Right lobe of liver (tissue), 6 donors: ENCODE results near the gene REEP6. TPM values are rescaled to one million over a fixed set of nuclear protein-coding genes. Genes with fewer than 3 reads are reported as not detected.

ENCODE experiments used
- ATAC-seq, 4 donors: fragments of 200-7000 bp; cut with Tn5 transposase; one replicate each; pipeline ENCODE4 v1.9.1; 2020; ENCODE audit warnings: mild to moderate bottlenecking in 4 of 4, moderate library complexity in 4 of 4
- DNase-seq, 3 donors: peaks; one replicate each; pipeline ENCODE4 v3.0.0-alpha.2; 2020
- H3K27ac ChIP-seq, 3 donors: fragments of 200-600 bp; one replicate each; pipeline ENCODE4 v1.8.0; 2022
- H3K27me3 ChIP-seq, 2 donors: fragments of 200-600 bp; one replicate each; pipeline ENCODE4 v1.8.0; 2022
- H3K36me3 ChIP-seq, 4 donors: fragments of 200-600 bp; sonication (generic) in 1 of 4; one replicate each; pipeline versions ENCODE4 v1.5.1 to v1.8.0; 2017 to 2022; ENCODE audit warnings: control low read depth in 1 of 4
- H3K4me1 ChIP-seq, 4 donors: fragments of 200-600 bp; sonication (generic) in 1 of 4; one replicate each; pipeline versions ENCODE4 v1.5.1 to v1.8.0; 2017 to 2022; ENCODE audit warnings: control low read depth in 1 of 4
- H3K4me3 ChIP-seq, 3 donors: fragments of 200-600 bp; one replicate each; pipeline ENCODE4 v1.8.0; 2022
- H3K9me3 ChIP-seq, 4 donors: fragments of 200-600 bp; sonication (generic) in 1 of 4; one replicate each; pipeline versions ENCODE4 v1.5.1 to v1.8.0; 2017 to 2022; ENCODE audit warnings: control low read depth in 1 of 4
- POLR2A ChIP-seq: fragments of 450-650 bp; IDR thresholded peaks from one replicate; pipeline ENCODE4 v1.6.1; 2017; ENCODE audit warnings: antibody characterized with exemption, mild to moderate bottlenecking
- WGBS: methylation state at CpG from one replicate; pipeline ENCODE4 v1.1.6; 2018; ENCODE audit warnings: low coverage, low lambda C conversion rate; ENCODE audit not compliant: insufficient coverage; ENCODE audit errors: missing lambda C conversion rate; 5-methylcytosine and 5-hydroxymethylcytosine counted together
- intact Hi-C, 2 donors: fragments of 100-400 bp; cut with DNase I; formaldehyde crosslinking; loops; one replicate each; pipeline versions ENCODE4 v1.11.2 to v1.14.1; 2022
- total RNA-seq, 6 experiments: library from RNA; depleted of rRNA in 2 of 6; stranded (reverse); fragments of >200 nt in 2 of 6; fragmentation: NEBNext Ultra II Directional in 3 of 6; extraction: Animal tissue kit (Norgen Biotek cat#: 25700) in 3 of 6; gene quantifications; one replicate each; pipeline versions ENCODE4 v1.1.0 to v1.2.4, GENCODE V29; 2016 to 2023
- TF ChIP-seq, protein P1 (sequence below), 4 donors: fragments of 200-600 bp in 3 of 4; fragments of 450-650 bp in 1 of 4; IDR thresholded peaks; one replicate each; pipeline versions ENCODE4 v1.5.1 to v1.8.0; 2016 to 2022; ENCODE audit warnings: antibody characterized with exemption in 4 of 4, mild to moderate bottlenecking in 2 of 4
- donor health status: DM: no; HTN: yes; CAD: no.
- donor health status: DM: no; HTN: no; CAD: no.
- donor health status: DM: no; HTN: no; CAD: no.
- donor health status: DM: no; HTN: yes; CAD: no.
- donor health status: DM: no; HTN: yes; CAD: no.

Gene REEP6
- total RNA-seq, 6 experiments from 2014 or later, result 113 to 218 (median 177) TPM

DNA sequence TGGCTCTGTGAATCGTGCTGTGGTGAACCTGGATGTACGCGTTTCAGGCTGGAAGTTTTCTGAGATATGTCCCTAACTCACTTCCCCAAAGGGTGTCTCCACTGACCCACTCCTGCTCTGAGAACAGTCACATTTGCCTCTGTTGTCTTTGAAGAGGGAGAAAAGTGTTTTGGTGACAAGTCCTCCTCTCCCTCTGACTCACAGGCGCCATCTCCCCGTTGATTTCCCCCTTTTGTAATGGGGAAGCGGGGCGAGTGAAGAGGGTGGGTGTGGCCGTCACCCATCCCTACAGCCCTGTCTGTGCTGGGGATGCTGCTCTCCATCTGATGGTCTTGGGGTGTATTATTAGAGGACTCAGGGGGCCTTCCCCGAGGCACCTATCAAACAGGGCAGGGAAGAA, 31.5 kb upstream of the REEP6 start:
- no peak for DNase-seq
- Histone ChIP-seq H3K27me3 (peaks cover 0 to 12% of the 10 kb centered on the region in 2 donors), H3K9me3 (no peaks in the 10 kb centered on the region), H3K4me1 (no peaks in the 10 kb centered on the region), H3K4me3 (no peak overlapping the region), H3K27ac (no peak overlapping the region), H3K36me3 (no peaks in the 10 kb centered on the region)
- no peak for ATAC-seq
- intact Hi-C loops, result loop anchor here in 1 of 2 donors (10.0 kb wide), 1 partner anchor 55 kb away; the partner anchor contains the start of gene ADAMTSL5
- WGBS, result 65% methylated on average over 6 of the region's 9 CpGs
- no peak for TF ChIP-seq POLR2A
- TF ChIP-seq, protein P1, sequence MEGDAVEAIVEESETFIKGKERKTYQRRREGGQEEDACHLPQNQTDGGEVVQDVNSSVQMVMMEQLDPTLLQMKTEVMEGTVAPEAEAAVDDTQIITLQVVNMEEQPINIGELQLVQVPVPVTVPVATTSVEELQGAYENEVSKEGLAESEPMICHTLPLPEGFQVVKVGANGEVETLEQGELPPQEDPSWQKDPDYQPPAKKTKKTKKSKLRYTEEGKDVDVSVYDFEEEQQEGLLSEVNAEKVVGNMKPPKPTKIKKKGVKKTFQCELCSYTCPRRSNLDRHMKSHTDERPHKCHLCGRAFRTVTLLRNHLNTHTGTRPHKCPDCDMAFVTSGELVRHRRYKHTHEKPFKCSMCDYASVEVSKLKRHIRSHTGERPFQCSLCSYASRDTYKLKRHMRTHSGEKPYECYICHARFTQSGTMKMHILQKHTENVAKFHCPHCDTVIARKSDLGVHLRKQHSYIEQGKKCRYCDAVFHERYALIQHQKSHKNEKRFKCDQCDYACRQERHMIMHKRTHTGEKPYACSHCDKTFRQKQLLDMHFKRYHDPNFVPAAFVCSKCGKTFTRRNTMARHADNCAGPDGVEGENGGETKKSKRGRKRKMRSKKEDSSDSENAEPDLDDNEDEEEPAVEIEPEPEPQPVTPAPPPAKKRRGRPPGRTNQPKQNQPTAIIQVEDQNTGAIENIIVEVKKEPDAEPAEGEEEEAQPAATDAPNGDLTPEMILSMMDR (IDR thresholded peaks at IDR 0.05), result no peak

DNA sequence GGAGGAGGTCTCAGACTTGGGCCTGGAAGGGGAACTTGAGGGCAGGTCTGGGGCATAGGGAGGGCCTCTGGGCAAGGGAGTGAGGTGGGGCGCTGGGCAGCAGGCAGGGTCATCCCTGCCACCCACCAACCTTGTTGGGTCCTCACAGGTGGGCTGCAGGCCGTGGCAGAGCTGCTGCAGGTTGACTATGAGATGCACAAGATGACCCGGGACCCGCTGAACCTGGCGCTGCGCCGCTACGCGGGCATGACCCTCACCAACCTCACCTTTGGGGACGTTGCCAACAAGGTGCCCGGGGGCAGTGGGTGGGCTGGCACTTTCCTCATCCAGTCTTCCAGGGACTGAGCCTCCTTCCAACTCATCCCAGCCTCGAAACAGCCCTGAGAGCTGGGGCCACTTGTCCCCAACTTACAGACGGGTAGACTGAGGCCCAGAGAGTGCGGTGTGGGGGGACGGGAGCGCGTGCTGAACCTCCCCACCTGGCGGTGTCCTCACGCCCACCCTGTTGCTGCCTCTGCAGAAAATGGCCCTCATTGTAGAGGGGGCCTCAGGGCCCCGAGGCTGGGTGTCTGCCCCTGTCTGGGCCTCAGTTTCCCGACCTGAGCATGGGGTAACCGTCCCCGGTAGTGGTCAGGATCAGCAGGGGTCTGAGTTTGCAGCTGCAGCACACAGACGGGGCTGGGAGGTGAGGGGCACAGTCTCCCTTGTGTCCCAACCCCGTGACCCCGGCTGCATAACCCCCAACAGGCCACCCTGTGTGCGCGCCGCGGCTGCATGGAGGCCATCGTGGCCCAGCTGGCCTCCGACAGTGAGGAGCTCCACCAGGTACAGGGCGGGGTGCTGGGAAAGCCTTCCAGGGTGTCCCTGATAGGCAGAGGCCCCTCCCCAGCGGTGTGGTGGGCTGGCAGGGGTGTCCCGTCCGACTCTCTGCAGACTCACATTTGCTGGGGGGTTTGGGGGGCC, 30.7 kb upstream of the REEP6 start:
- no peaks in the 10 kb centered on the region for H3K36me3 ChIP-seq
- WGBS, result no CpG with 5 or more reads among the region's 36 CpGs
- no peak for ATAC-seq
- intact Hi-C loops, result no loop called here
- DNase-seq, result peak in 1 of 3 donors; percentile 48
- H3K27ac ChIP-seq, result no peak overlapping the region
- H3K4me1 ChIP-seq, result no peaks in the 10 kb centered on the region
- no peak overlapping the region for H3K4me3 ChIP-seq
- H3K9me3 ChIP-seq, result no peaks in the 10 kb centered on the region
- TF ChIP-seq, protein P1 (IDR thresholded peaks at IDR 0.05), result no peak
- TF ChIP-seq POLR2A, result no peak
- H3K27me3 ChIP-seq, result peaks cover 0 to 12% of the 10 kb centered on the region in 2 donors

DNA sequence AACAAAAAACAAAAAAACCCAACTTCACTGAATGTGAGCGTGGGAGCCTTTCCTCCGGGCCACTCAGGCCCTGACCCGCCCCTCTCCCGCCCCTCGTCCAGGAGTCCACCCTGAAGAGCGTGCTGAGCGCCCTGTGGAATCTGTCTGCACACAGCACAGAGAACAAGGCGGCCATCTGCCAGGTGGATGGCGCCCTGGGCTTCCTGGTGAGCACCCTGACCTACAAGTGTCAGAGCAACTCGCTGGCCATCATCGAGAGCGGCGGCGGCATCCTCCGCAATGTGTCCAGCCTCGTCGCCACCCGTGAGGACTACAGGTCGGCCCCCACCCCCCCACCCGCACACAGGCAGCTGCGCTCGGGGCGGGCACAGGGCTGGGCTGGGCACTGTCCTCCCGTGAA, 29.1 kb upstream of the REEP6 start:
- Histone ChIP-seq H3K4me1 (peaks cover 0 to 10% (median 0%) of the 10 kb centered on the region in 4 donors), H3K27ac (no peak overlapping the region), H3K9me3 (no peaks in the 10 kb centered on the region), H3K27me3 (peaks cover 0 to 5% of the 10 kb centered on the region in 2 donors), H3K4me3 (no peak overlapping the region), H3K36me3 (no peaks in the 10 kb centered on the region)
- WGBS, result 100% methylated on average over 1 of the region's 24 CpGs
- intact Hi-C loops, result no loop called here
- peak in 1 of 3 donors; percentile 48 for DNase-seq
- ATAC-seq, result no peak
- TF ChIP-seq POLR2A, result no peak
- TF ChIP-seq, protein P1 (IDR thresholded peaks at IDR 0.05), result no peak

DNA sequence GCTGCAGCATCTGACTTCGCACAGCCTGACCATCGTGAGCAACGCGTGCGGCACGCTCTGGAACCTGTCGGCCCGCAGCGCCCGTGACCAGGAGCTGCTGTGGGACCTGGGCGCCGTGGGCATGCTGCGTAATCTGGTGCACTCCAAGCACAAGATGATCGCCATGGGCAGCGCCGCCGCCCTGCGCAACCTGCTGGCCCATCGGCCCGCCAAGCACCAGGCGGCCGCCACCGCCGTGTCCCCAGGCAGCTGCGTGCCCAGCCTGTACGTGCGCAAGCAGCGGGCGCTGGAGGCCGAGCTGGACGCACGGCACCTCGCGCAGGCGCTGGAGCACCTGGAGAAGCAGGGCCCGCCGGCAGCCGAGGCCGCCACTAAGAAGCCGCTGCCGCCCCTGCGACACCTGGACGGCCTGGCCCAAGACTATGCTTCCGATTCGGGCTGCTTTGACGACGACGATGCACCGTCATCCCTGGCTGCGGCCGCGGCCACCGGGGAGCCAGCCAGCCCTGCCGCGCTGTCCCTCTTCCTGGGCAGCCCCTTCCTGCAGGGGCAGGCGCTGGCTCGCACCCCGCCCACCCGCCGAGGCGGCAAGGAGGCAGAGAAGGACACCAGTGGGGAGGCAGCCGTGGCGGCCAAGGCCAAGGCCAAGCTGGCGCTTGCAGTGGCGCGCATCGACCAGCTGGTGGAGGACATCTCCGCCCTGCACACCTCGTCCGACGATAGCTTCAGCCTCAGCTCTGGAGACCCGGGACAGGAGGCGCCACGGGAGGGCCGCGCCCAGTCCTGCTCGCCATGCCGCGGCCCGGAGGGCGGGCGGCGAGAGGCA, 25.6 kb upstream of the REEP6 start:
- intact Hi-C loops, result no loop called here
- DNase-seq, result peak in 2 of 3 donors; percentile 67
- no peak overlapping the region for H3K4me3 ChIP-seq
- no peak overlapping the region for H3K27ac ChIP-seq
- H3K27me3 ChIP-seq, result peaks cover 0 to 27% of the 10 kb centered on the region in 2 donors
- no peaks in the 10 kb centered on the region for H3K9me3 ChIP-seq
- no peaks in the 10 kb centered on the region for H3K36me3 ChIP-seq
- 58% methylated on average over 16 of the region's 83 CpGs for WGBS
- TF ChIP-seq POLR2A, result no peak
- TF ChIP-seq, protein P1 (IDR thresholded peaks at IDR 0.05), result peak; percentile 35 to 67 (median 48)
- ATAC-seq, result peak; percentile 58 to 77 (median 67)
- H3K4me1 ChIP-seq, result peaks cover 0 to 38% (median 5%) of the 10 kb centered on the region in 4 donors
